GM21723 (cell line): ENCODE results near the gene MKRN2.

Experiments
- ATAC-seq: cut with Tn5 transposase; IDR thresholded peaks from one replicate; pipeline ENCODE4 v1.9.1; 2021; ENCODE audit warnings: mild to moderate bottlenecking, moderate library complexity; ENCODE audit not compliant: unreplicated experiment

MKRN2 gene

DNA sequence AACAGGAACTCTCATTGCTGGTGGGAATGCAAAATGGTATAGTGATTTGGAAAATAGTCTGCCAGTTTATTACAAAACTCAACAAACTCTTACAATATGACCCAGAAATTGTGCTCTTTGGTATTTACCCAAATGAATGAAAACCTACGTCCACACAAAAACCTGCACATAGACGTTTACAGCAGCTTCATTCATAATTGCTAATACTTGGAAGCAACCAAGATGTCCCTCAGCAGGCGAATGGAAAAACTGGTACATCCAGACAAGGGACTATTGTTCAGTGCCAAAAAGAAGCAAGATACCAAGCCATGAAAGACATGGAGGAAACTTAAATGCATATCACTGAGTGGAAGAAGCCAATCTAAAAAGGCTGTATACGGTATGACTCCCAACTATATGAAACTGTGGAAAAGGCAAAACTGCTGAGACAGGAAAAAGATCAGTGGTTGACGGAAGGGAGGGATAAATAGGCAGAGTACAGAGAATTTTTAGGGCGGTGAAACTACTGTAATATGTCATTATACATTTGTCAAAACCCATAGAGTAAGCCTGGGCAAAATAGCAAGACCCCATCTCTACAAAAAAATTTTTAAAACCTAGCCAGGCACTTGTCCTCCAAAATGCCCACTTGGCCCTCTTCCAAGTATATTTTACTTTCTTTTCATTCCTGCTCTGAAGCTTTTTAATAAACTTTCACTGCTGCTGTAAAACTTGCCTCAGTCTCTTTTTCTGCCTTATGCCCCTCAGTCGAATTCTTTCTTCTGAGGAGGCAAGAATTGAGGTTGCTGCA, 6.7 kb upstream of the MKRN2 start:
- ATAC-seq: no peak

DNA sequence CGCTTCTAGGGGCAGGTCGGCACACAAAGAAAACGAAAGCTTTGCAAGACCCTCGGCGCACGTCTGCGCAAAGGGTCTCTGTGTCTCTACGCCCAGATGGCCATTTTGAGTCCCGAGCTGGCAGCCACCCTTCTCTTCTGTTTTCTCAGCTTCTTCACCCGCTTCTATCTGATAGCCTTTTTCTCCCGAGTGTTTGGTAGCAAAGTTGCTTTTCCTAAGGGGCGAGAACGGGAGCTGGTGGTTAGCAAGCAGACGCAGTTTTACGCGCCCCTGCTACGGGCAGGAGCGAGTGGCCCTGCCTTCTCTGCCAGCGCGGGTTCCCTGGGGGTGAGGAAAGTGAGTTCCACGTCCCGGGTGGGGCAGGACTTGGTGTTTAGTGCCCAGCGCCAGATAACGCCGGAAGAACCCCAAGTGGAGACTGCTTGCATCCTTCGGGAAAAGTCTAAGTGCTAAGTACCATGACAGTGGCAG, 2.9 kb upstream of the MKRN2 start:
- ATAC-seq: no peak

DNA sequence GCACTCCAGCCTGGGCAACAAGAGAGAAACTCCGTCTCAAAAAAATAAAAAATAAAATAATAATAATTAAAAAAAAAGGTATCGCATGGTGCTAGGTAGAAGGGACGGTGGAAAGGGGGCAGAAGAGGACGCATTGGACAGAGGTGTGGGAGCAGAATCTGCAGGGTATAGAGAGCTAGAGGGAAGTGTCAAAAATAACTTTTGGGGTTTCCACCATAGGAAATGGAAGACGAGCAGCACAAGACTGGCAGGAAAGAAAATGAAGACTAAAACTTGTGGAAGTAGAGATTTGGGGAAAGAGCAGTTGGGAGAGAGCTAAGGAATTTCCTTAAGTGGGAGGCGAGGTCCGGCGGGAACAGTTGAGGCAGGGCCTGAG, 585 bp upstream of the MKRN2 start:
- ATAC-seq: no peak

DNA sequence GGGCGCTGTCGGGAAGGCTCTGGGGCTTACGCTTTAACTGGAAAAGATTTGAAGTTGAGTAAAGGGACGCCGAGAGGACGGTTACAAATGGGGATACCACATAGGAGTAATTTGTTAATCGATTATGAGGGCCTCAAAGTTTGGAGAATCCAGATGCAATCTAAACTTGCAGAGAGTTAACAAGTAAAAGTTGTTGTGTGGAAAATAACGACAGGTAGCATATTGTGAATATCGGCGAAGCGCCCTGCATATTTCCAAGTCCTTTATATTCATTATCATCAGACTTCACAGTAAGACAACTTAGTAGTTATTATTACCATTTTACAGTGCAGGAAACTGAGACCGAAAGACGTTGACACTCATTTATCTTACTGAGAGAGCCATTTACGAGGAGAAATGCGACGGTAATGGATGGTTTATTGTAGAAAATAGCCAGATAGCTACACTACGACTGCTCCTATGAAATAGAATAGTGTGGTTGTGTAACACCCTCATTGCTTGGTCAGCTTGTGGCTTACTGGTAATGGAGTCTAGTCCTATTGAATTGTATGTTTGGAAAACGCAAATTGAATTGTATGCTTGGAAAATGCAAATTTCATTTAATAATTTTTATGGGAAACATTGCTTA, 700 bp downstream of the MKRN2 start:
- ATAC-seq: no peak

DNA sequence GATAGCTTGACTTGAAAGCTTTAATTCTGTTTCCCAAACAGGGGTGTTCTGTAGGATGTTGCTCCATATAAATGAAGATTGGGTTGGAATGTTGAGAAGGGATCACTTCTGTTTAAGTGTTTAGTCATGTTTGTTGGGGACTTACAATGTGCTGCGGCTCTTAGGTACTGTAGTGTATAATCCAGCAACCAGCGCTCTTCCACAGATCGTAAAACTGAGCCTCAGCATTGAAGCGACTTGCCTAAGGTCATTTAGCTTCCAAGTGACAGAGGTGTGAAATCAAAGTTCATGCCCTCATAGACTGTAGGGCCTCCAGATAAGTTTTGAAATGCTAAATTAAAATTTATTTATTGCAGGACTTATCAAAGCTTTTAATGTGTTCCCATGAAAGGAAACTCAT, 1.8 kb downstream of the MKRN2 start:
- ATAC-seq: no peak

DNA sequence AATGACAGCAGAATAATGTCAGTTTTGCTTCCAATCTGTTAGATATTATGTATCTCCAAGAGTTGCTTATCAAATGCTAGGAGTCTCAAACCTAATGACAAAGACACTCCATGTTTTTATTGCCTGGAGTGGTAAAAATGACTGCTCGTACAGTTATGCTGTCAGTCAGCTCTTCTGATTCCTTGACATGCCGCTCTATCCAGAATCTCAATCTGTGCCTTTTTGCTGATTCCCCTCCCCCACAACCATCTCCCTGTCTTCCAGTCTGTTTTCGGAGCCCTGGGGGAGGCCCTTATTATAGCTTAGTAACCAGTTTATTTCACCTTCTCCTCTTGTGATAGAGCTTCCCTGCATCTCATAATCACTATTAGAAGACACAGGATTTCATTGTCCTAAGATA, 2.6 kb downstream of the MKRN2 start:
- no peak for ATAC-seq

DNA sequence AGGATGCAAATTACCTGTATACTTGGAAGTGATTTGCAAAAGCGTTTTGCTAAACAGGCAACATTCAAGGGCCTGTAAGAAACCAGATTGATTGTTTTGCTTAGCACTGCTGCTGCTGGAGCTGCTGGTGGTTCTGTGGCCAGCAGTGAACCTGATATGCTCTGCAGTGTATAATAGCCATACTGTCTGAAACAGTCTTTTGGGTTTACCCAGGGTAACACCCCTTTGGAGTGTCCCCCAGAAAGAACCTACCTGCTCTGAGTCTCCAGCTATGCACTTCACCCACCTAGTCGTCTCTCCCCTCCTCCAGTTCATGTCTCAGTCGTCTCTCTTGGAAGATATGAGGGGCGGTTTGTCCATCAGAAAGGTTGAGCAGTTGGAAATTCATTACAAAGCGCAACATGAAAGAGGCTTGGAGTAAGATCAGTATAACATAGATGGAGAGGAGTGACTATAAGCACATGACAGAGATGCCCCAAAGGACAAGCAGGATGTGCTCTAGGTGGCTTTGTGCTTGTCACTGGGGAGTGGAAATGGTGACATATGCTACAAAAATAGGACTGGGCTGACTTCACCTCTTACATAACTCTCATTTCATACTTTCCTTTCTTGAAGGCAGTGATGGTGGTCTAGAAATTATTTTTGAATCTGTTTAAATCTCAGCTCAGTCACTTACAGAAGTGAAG, 3.8 kb downstream of the MKRN2 start:
- ATAC-seq: peak; percentile 68

DNA sequence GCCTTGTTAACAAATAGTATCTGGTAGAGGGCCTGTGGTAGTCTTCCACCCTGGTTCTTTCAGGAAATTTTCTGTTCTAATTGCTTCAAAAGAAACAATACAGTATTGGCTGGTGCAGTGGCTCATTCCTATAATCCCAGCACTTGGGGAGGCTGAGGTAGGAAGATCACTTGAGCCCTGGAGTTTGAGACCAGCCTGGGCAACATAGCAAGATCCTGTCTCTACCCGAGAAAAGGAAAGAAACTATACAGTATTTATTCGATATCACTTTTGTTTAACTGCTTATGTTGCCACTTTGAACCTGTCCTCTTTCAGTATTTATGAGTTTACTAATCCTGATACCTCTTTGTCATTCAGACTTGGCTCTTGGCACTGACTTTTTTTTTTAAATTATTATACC, 4.5 kb downstream of the MKRN2 start:
- ATAC-seq: no peak

DNA sequence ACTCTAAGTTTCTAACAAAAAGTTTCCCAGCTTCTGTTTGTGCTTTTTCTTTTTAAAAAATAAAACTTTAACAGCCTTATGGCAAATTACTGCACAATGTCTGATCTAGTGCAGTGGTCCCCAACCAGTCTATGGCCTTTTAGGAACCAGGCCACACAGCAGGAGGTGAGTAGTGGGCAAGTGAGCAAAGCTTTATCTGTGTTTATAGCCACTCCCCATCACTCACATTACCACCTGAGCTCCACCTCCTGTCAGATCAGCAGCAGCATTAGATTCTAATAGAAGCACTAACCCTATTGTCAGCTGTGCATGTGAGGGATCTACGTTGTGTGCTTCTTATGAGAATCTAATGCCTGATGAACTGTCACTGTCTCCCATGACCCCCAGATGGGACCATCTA, 5.6 kb downstream of the MKRN2 start:
- ATAC-seq: no peak

DNA sequence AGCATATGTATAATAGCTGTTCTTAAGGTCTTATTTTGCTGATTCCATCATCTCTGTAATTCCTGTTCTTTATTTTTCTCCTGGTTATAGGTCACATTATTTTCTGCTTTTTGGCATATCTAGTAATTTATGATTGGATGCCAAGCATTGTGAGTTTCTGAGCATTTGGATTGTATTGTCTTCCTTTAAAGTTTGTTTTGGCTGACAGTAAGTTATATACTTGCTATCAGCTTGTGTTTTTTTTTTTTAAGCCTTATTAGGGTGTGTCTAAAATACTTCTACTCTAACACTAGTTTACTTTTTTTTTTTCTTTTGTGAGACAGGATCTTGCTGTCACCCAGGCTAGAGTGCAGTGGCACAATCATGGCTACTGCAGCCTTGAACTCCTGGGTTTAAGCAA, 10.1 kb downstream of the MKRN2 start:
- no peak for ATAC-seq

DNA sequence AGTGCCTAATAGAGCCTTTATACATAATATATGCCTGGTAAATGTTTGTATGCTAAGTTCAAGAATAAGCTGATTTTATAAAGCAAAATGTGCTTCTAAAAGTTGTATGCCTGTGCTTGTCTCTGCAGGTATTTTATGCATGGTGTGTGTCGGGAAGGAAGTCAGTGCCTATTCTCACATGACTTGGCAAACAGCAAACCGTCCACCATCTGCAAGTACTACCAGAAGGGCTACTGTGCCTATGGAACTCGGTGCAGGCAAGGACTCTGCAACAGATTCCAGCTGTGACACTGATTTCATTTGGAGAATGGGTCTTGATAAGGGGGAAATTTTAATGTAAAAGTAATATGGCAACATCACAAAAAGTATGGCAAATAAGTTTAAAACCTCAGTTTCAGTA, 11.9 kb downstream of the MKRN2 start:
- no peak for ATAC-seq

DNA sequence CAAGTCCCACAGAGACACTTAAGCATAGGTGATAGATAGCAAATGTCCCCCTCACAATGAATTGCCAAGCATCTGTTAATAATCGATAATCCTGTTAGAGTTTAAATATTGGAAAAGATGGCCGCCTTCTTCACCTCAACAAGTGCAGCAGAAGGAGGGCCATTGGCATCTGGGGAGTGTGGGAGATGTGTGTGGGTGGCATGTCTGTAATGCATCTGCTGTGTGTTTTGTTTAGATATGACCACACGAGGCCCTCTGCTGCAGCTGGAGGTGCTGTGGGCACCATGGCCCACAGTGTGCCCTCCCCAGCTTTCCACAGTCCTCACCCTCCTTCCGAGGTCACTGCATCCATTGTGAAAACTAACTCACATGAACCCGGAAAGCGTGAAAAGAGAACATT, 12.9 kb downstream of the MKRN2 start:
- no peak for ATAC-seq

DNA sequence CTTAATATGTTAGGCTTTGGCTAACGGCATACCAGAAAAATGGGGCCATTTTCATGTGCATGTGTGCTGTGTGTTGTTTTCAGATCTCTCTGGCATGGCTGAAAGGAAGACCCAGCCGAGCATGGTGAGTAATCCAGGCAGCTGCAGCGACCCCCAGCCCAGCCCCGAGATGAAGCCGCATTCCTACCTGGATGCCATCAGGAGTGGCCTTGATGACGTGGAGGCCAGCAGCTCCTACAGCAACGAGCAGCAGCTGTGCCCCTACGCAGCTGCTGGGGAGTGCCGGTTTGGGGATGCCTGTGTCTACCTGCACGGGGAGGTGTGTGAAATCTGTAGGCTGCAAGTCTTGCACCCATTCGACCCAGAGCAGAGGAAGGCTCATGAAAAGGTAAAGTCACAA, 15.1 kb downstream of the MKRN2 start:
- no peak for ATAC-seq

DNA sequence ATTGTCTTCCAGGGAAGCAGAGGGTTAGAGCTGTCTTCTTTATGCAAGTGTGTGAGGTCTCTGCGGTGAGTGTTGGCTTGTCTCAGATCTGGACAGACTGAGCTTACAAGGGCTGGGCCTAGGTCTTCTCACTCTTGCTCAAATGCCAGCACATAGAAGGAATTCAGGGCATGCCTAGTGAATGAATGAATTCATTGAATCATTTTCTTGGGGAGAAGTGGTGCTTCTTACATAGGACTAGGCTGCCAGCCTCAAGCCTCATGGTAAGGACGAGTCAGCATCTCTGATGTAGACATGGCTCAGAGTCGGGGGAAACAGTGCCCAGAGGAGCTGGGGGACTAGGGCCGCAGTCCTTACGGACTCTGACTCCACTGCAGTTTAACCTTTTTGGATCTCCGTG, 17.2 kb downstream of the MKRN2 start:
- no peak for ATAC-seq

DNA sequence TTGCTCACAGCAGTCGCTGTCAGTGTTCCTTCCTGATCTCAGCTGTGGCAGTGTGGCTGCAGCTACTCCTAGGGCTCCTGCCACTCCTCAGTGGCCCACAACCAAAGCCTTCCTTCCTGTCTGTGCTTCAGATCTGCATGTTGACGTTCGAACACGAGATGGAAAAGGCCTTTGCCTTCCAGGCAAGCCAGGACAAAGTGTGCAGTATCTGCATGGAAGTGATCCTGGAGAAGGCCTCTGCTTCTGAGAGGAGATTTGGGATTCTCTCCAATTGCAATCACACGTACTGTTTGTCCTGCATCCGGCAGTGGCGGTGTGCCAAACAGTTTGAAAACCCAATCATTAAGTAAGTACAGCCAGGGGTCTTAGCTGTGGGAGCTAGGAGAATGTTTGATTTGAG, 17.8 kb downstream of the MKRN2 start:
- no peak for ATAC-seq

DNA sequence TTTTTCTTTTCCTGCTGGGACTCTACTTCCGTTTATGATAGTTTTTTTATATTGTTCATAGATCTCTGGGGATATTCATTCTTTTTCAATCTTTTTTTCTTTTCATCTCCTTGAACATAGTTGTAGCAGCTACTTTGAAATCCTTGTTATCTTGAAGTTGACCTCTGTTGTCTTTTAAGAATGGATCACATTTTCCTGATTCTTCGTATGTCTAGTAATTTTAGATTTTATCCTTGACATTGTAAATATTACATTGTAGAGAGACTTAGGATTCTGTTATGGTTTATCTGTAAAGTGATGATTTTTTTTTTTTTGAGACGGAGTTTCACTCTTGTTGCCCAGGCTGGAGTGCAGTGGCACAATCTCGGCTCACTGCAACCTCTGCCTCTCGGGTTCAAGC, 20.5 kb downstream of the MKRN2 start:
- ATAC-seq: no peak

DNA sequence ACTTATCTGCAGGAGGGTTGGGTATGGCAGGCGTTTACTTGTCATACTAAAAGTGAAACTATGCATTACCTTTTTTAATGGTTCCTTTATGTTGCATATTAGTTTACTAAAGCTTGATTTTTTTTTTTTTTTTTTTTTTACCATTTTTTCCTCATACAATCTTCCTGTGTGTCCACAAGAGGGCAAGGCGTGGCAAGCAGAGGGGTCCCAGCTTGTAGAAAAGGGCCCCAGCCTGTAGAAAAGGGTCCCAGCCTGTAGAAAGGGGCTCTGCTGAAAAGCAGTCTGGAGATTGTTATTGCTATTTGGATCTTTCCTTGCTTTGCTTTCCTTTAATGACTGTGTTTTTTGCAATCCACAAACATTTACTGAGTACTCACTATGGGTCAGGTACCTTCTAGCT, 21.9 kb downstream of the MKRN2 start:
- no peak for ATAC-seq

DNA sequence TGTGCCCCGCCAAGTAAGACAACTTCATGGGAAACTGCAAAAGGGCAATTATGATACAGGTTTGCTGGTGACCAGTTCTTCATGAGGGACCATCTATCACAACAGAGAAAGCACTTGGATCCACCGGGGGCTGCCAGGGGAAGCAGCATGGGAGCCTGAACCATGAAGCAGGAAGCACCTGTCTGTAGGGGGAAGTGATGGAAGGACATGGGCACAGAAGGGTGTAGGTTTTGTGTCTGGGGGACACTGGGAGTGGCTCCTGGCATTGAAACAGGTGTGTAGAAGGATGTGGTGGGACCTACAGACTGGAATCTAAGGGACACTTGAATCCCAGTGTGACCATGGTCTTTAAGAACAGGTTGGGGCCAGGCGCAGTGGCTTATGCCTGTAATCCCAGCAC, 22.6 kb downstream of the MKRN2 start:
- ATAC-seq: no peak

DNA sequence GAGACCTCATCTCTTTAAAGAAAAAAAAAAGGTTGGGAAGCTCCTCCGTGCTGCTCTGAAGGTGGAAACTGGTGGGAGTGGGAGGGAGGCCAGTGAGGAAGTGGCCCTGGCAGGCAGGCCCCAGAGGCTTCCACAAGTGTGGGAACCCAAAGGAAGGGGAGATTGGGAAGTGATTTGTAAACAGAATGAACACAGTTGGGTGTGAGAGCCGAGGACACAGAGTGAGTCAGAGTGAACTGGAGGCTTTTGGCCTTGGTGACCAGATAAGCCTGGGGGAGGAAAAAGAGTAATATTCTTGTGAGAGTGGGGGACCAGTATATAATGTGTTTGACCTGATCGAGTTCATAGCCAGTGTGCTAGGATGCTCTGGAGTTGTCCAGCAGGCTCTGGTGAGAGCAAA, 23.0 kb downstream of the MKRN2 start:
- no peak for ATAC-seq

DNA sequence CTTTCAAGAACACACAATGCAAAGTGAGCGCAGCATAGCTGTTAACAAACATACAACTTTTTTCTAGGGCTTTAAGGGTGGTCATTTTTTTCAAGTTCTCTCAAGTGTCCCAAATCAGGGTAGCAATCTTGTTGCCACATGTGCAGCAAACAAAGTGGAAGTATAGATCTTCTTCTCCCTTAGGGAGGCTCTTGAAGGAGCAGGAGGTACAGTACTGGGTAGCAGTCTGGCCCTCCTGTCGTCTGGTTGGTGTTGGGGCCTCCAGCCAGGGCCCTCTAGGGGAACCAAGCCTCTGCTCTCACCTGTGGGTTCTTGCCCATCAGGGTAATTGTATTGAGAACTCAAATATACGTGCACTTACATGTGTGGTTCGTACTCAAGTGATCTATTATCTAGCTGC, 25.8 kb downstream of the MKRN2 start:
- ATAC-seq: no peak

DNA sequence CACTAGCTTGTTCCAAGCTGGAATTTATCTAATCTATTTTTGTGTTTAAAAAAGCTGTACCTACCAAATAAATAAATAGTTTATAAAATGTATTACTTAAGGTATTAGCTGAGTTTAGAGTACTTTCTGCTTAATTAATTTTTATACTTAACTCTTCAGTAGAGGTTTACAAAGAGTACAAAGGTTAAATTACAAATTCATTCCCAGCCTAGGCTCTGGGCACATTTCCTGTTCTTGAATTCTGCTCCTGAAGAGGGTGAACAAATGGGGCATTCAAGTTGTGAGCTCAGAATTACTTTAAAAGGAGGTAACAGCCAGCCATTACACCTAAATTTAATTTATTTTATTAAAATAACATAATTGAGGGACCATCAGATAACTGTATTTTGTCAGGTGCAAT, 26.4 kb downstream of the MKRN2 start:
- ATAC-seq: no peak

DNA sequence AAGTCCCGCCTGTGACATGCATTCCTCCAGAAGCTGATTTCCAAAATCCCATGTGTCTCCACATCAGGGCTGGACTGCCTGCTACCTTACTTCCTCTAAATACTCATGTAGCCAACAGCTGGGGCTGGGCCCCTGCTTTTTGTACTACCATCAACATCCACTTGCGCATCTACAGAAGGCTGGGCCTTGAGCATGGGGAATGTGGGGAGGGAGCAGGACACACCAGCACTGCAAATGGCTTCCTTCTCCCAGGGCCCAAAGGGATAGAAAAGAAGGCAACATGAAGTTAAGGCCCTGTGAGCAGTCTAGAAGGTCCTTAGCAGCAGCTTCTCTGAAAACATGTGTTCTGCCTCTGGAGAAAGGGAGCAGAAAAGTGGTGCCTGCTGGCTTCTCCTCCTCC, 27.2 kb downstream of the MKRN2 start:
- ATAC-seq: no peak
